Omental fat pad (tissue), 4 donors: ENCODE results near the gene PTGER3. TPM values are rescaled to one million over a fixed set of nuclear protein-coding genes. Genes with fewer than 3 reads are reported as not detected.
"Not testable (repeated sequence)": the region's sequence is repeated elsewhere in the genome, so short reads cannot be mapped to it uniquely, and the experiment has no call there.

ENCODE experiments used
- ATAC-seq: fragments of 150-250 bp; one replicate; pipeline ENCODE4 v1.9.1; 2016; ENCODE audit warnings: mild to moderate bottlenecking, moderate library complexity; ENCODE audit not compliant: low FRiP score
- DNase-seq: peaks from one replicate; pipeline ENCODE4 v3.0.0-alpha.2; 2019; ENCODE audit warnings: low spot score
- CTCF ChIP-seq, 3 donors: fragments of 450-650 bp; IDR thresholded peaks; one replicate each; pipeline ENCODE4 v1.5.1; 2016 to 2017; ENCODE audit warnings: antibody characterized with exemption in 3 of 3, mild to moderate bottlenecking in 3 of 3, moderate library complexity in 2 of 3
- total RNA-seq, 4 donors: library from RNA; depleted of rRNA; stranded (reverse); fragments of >200 nt; gene quantifications; one replicate each; pipeline ENCODE4 v1.1.0, GENCODE V29; 2016

Gene PTGER3
- total RNA-seq, 4 donors from 2014 or later = 27.0 to 343 (median 174) TPM

GRCh38 chr1:70992521-70992920, 55.1 kb downstream of the PTGER3 start:
- ATAC-seq = no peak
- no peak for TF ChIP-seq CTCF (IDR thresholded peaks at IDR 0.05)
- DNase-seq = no peak

- no peak for DNase-seq
- no peak for ATAC-seq
- TF ChIP-seq CTCF (IDR thresholded peaks at IDR 0.05) = no peak
These were observed 57.0 kb downstream of the PTGER3 start for GRCh38 chr1:70990469-70991253.

- ATAC-seq (no peak), DNase-seq (no peak)
- no peak for TF ChIP-seq CTCF (IDR thresholded peaks at IDR 0.05)
These were observed 60.1 kb downstream of the PTGER3 start for GRCh38 chr1:70987497-70987896.

- not testable (repeated sequence) for ATAC-seq, DNase-seq
These were observed 61.8 kb downstream of the PTGER3 start for GRCh38 chr1:70985776-70986225.

GRCh38 chr1:70985278-70985677, 62.3 kb downstream of the PTGER3 start:
- ATAC-seq, DNase-seq: not testable (repeated sequence)

- TF ChIP-seq CTCF (IDR thresholded peaks at IDR 0.05) = no peak
- DNase-seq = no peak
- no peak for ATAC-seq
These were observed 67.3 kb downstream of the PTGER3 start for GRCh38 chr1:70980361-70980760.

GRCh38 chr1:70979881-70980280, 67.7 kb downstream of the PTGER3 start:
- no peak for DNase-seq
- no peak for ATAC-seq
- no peak for TF ChIP-seq CTCF (IDR thresholded peaks at IDR 0.05)

GRCh38 chr1:70979313-70979712, 68.3 kb downstream of the PTGER3 start:
- DNase-seq = no peak
- no peak for TF ChIP-seq CTCF (IDR thresholded peaks at IDR 0.05)
- no peak for ATAC-seq
